ENCODE results near the gene AUTS2. TPM values are rescaled to one million over a fixed set of nuclear protein-coding genes. Genes with fewer than 3 reads are reported as not detected.

AUTS2 gene
- total and polyA plus RNA-seq, 9 of the 15 experiments (the other 6 are each of a cell fraction or from before 2014, with no cell fraction given), result 0.58 TPM; not detected in 8

DNA sequence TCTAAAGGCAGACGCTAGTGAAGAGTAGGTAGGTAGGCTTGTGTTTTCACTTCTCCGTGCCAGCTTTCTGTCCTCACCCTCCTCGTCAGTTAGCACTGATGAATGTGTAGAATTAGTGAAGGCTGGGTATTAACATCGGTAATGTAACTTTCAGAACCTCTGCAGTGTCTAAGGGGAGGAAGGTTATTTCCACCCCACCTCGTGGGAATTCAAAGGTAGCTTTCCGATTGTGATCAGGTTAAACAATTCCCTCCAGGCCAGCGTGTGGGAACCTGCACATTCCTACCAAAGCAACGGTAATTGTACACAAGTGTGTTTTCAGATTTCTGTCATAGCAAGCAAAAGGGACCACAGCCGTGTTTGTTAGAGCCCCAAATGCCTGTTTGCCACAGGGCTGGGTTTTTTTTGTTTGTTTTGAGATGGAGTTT is 1128.7 kb downstream of the AUTS2 start:
- H3K4me3 ChIP-seq, result no peak overlapping the region
- TF ChIP-seq GATAD2A (IDR thresholded peaks at IDR 0.05), result no peak
- no peak for TF ChIP-seq POU5F1 (IDR thresholded peaks at IDR 0.05; ENCODE audit: borderline replicate concordance, low read depth, low read length, partially characterized antibody)
- no peak for TF ChIP-seq TEAD1 (CRISPR knock-in tag; IDR thresholded peaks at IDR 0.05)
- TF ChIP-seq, protein P1, sequence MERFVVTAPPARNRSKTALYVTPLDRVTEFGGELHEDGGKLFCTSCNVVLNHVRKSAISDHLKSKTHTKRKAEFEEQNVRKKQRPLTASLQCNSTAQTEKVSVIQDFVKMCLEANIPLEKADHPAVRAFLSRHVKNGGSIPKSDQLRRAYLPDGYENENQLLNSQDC (CRISPR knock-in tag; IDR thresholded peaks at IDR 0.05), result no peak
- TF ChIP-seq ZNF232 (CRISPR knock-in tag; IDR thresholded peaks at IDR 0.05), result no peak
- TF ChIP-seq KLF16 (IDR thresholded peaks at IDR 0.05), result no peak
- no peak for TF ChIP-seq MBD2 (IDR thresholded peaks at IDR 0.05; ENCODE audit: borderline replicate concordance, low read depth)
- TF ChIP-seq ZNF239 (CRISPR knock-in tag; IDR thresholded peaks at IDR 0.05), result no peak
- no peak for TF ChIP-seq ZNF766 (CRISPR knock-in tag; conservative IDR thresholded peaks at IDR 0.05)
- no peak for ATAC-seq
- H3K27ac ChIP-seq (ENCODE audit: extremely low read depth, low read depth, low read length), result no peak overlapping the region
- H3K9me1 ChIP-seq (ENCODE audit: control insufficient read depth, insufficient read depth, low read length), result no peaks in the 10 kb centered on the region
- ChIA-PET CTCF (ENCODE audit: low intra/inter-chr PET ratio) (no interaction called here), POLR2A (no interaction called here)
- H3K4me1 ChIP-seq (replicated peaks in 1 of 2; ENCODE audit: control insufficient read depth in 2 of 2, insufficient read depth in 2 of 2, low read length in 2 of 2), result no peaks in the 10 kb centered on the region
- no peak overlapping the region for H3K4me2 ChIP-seq (ENCODE audit: insufficient read depth, low read length)
- no peaks in the 10 kb centered on the region for H3K9me3 ChIP-seq (replicated peaks; ENCODE audit: control insufficient read depth, insufficient read depth, low read depth, low read length)
- H4K20me1 ChIP-seq (replicated peaks; ENCODE audit: control insufficient read depth, insufficient read depth, low read length), result 0 out of 2 replicates have a peak, but pooled peaks cover 4% of the 10 kb centered on the region
- no peak overlapping the region for H2AFZ ChIP-seq (ENCODE audit: low read depth, low read length)
- no TSS peak for BruUV-seq (replicated peaks)
- intact Hi-C loops (cut with micrococcal nuclease) (no loop called here), in situ Hi-C loops (cut with MboI) (no loop called here)
- no peak overlapping the region for H3K9ac ChIP-seq (ENCODE audit: insufficient read depth in 1 of 2, low read depth in 2 of 2, low read length in 2 of 2)
- WGBS (ENCODE audit: insufficient coverage, low coverage, missing lambda C conversion rate), result 0% methylated on average over 9 of the region's 9 CpGs
- H3K27me3 ChIP-seq (ENCODE audit: control insufficient read depth in 2 of 2, insufficient read depth in 2 of 2, low read length in 2 of 2), result peaks cover 5 to 12% of the 10 kb centered on the region in 2 experiments; a peak in 2 of 5 replicates
- DNase-seq (ENCODE audit: extremely low read depth in 1 of 4, low spot score in 3 of 4), result no peak
- no peaks in the 10 kb centered on the region for H3K79me2 ChIP-seq (ENCODE audit: control insufficient read depth, insufficient read depth, low read length)
- no peak for FAIRE-seq
- H3K36me3 ChIP-seq (ENCODE audit: control insufficient read depth, insufficient read depth, low read length), result no peaks in the 10 kb centered on the region
